Fibroblast of mammary gland (primary cell): ENCODE data around the gene SLC17A1.

Experiments
- DNase-seq: peaks from one replicate; pipeline ENCODE4 v3.0.0-alpha.2; 2010; ENCODE audit warnings: low read depth
- H3K4me3 ChIP-seq: 2 replicates; pipeline ENCODE4 v1.5.1; 2011; ENCODE audit warnings: low read depth, mild to moderate bottlenecking, low read length, moderate library complexity; ENCODE audit not compliant: control insufficient read depth
- CTCF ChIP-seq: conservative IDR thresholded peaks from 2 replicates; pipeline ENCODE4 v1.5.1; 2011; ENCODE audit warnings: low read depth, low read length, inconsistent platforms; ENCODE audit not compliant: control insufficient read depth, insufficient read depth

The SLC17A1 gene

GRCh38 chr6:25769983-25770382, 61.9 kb downstream of the SLC17A1 start:
- DNase-seq: peak; percentile 7
- no peak for TF ChIP-seq CTCF
- H3K4me3 ChIP-seq: no peak overlapping the region

- no peak for DNase-seq
- no peak overlapping the region for H3K4me3 ChIP-seq
- TF ChIP-seq CTCF: no peak
These were observed 63.3 kb downstream of the SLC17A1 start for GRCh38 chr6:25768566-25768965.

GRCh38 chr6:25764611-25765010, 67.2 kb downstream of the SLC17A1 start:
- H3K4me3 ChIP-seq: no peak overlapping the region

GRCh38 chr6:25757936-25758642, 73.8 kb downstream of the SLC17A1 start:
- TF ChIP-seq CTCF: no peak
- H3K4me3 ChIP-seq: no peak overlapping the region
- DNase-seq: no peak

More at GRCh38 chr6:25764611-25765010, 67.2 kb downstream of the SLC17A1 start:
- DNase-seq: no peak
- TF ChIP-seq CTCF: no peak

GRCh38 chr6:25756382-25757363, 75.2 kb downstream of the SLC17A1 start:
- H3K4me3 ChIP-seq: no peak overlapping the region
- TF ChIP-seq CTCF: no peak
- DNase-seq: no peak

- no peak overlapping the region for H3K4me3 ChIP-seq
- DNase-seq: no peak
- no peak for TF ChIP-seq CTCF
These were observed 76.4 kb downstream of the SLC17A1 start for GRCh38 chr6:25755483-25755882.
